GM12874 (cell line): ENCODE results near the gene CCL26.

Source experiments
- CTCF ChIP-seq: IDR thresholded peaks from 2 replicates; pipeline ENCODE4 v1.5.1; 2011; ENCODE audit warnings: low read depth, mild to moderate bottlenecking, control low read depth, low read length, moderate library complexity; ENCODE audit not compliant: insufficient read depth

The CCL26 gene

GRCh38 chr7:75725306-75725705 is 46.7 kb downstream of the CCL26 start:
- no peak for TF ChIP-seq CTCF

DNA sequence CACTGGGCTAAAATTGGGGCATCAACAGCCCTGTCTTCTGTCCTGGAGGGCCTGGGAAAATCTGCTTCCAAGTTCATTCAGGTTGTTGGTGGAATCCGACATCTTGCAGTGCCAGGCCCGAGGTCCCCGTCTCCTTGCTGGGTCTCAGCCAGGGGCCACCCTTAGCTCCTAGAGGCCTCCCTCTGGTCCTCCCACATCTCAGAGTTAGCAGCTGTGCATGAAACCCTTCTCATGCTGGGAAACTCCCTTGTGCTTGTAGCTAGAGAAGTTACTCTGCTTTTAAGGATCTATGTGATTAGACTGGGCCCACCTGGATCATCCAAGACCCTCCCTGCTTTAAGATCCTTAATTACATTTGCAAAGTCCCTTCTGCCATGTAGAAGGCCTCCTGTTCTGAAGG is 48.6 kb downstream of the CCL26 start:
- TF ChIP-seq CTCF, result no peak

DNA sequence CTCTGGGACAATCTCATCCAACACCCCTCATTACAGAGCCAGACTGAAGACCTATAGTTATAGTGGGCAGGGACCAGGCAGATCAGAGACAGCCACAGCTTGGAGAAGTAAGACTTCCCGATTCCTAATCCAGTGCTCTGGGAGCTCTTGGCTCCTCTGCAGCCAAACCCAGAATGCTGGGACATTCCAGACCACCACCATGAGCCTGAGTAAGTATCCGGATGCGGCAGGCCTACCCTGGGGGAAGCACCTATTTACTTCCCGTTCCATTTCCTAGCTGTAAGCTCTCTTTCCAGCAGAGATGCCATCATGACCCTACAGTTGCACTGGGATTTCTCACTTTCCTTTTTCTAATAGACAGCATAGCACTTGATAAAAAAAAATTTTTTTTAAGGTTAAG is 49.6 kb downstream of the CCL26 start:
- TF ChIP-seq CTCF, result no peak

- no peak for TF ChIP-seq CTCF
Observed at GRCh38 chr7:75721426-75721825, 50.6 kb downstream of the CCL26 start.

- no peak for TF ChIP-seq CTCF
Observed at GRCh38 chr7:75719626-75720025, 52.4 kb downstream of the CCL26 start.
